Progenitor cell of endocrine pancreas (in vitro differentiated cells): ENCODE measurements around the gene ADGRF1. TPM values are rescaled to one million over a fixed set of nuclear protein-coding genes. Genes with fewer than 3 reads are reported as not detected.

ENCODE experiments used
- DNase-seq: peaks from one replicate; pipeline ENCODE4 v3.0.0; 2021; ENCODE audit warnings: low spot score; ENCODE audit not compliant: unreplicated experiment
- H3K27ac Mint-ChIP-seq: 2 replicates; pipeline ENCODE4 v1.8.0; 2021; ENCODE audit warnings: mild to moderate bottlenecking, moderate library complexity, mixed read lengths
- H3K27me3 Mint-ChIP-seq: 2 replicates; pipeline ENCODE4 v1.8.0; 2021; ENCODE audit warnings: mixed read lengths
- H3K36me3 Mint-ChIP-seq: 2 replicates; pipeline ENCODE4 v1.8.0; 2022; ENCODE audit warnings: mixed read lengths; ENCODE audit not compliant: insufficient read depth
- H3K4me1 Mint-ChIP-seq: 2 replicates; pipeline ENCODE4 v1.8.0; 2021; ENCODE audit warnings: low read depth, mixed read lengths
- H3K4me3 Mint-ChIP-seq: 2 replicates; pipeline ENCODE4 v1.8.0; 2021; ENCODE audit warnings: low read depth, mild to moderate bottlenecking, moderate library complexity, mixed read lengths
- H3K9me3 Mint-ChIP-seq: 2 replicates; pipeline ENCODE4 v1.8.0; 2021; ENCODE audit warnings: low read depth, mixed read lengths
- total RNA-seq: library from RNA; stranded (reverse); gene quantifications from 2 replicates; pipeline ENCODE4 v1.2.1, GENCODE V29; 2021
- TF ChIP-seq, protein P1 (sequence below): fragments of 200-600 bp; sonication (generic); IDR thresholded peaks from one replicate; pipeline ENCODE4 v1.5.0; 2021; ENCODE audit warnings: antibody characterized with exemption, mild to moderate bottlenecking; ENCODE audit not compliant: unreplicated experiment

The ADGRF1 gene
- total RNA-seq, 1 donor from 2014 or later, result 0.12 TPM

GRCh38 chr6:47048638-47049037 lies 6.5 kb upstream of the ADGRF1 start:
- TF ChIP-seq, protein P1, sequence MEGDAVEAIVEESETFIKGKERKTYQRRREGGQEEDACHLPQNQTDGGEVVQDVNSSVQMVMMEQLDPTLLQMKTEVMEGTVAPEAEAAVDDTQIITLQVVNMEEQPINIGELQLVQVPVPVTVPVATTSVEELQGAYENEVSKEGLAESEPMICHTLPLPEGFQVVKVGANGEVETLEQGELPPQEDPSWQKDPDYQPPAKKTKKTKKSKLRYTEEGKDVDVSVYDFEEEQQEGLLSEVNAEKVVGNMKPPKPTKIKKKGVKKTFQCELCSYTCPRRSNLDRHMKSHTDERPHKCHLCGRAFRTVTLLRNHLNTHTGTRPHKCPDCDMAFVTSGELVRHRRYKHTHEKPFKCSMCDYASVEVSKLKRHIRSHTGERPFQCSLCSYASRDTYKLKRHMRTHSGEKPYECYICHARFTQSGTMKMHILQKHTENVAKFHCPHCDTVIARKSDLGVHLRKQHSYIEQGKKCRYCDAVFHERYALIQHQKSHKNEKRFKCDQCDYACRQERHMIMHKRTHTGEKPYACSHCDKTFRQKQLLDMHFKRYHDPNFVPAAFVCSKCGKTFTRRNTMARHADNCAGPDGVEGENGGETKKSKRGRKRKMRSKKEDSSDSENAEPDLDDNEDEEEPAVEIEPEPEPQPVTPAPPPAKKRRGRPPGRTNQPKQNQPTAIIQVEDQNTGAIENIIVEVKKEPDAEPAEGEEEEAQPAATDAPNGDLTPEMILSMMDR, result no peak
- Mint-ChIP-seq H3K4me1 (peaks cover 12% of the 10 kb centered on the region), H3K4me3 (no peak overlapping the region), H3K27me3 (no peaks in the 10 kb centered on the region), H3K36me3 (no peaks in the 10 kb centered on the region), H3K27ac (no peak overlapping the region), H3K9me3 (no peaks in the 10 kb centered on the region)
- no peak for DNase-seq

GRCh38 chr6:47047479-47048407 lies 5.6 kb upstream of the ADGRF1 start:
- Mint-ChIP-seq H3K4me3 (no peak overlapping the region), H3K27ac (peak overlapping the region; percentile 43)

DNA sequence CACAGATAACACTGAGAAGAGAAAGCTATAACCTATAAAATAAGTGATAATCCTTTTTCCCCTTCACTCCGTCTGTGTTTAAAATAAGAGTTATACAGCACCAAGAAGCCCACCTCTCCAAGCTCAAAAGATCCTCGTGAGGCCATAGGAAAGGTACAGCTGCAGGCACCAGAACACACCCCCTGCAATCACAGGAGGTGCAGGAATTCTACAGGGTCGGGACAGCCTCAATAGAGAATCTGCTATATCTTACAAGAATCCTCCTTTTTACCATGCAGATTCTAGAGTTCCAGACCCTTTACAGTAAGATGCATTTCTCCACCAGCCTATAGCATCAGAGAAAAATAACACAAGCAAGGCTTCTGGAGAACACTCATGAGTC lies 5.0 kb upstream of the ADGRF1 start:
- Mint-ChIP-seq H3K4me1 (peaks cover 12% of the 10 kb centered on the region), H3K9me3 (no peaks in the 10 kb centered on the region), H3K36me3 (no peaks in the 10 kb centered on the region), H3K27ac (peak overlapping the region; percentile 43), H3K4me3 (no peak overlapping the region), H3K27me3 (no peaks in the 10 kb centered on the region)
- no peak for DNase-seq
- TF ChIP-seq, protein P1, result no peak

More at GRCh38 chr6:47047479-47048407, 5.6 kb upstream of the ADGRF1 start:
- no peaks in the 10 kb centered on the region for H3K36me3 Mint-ChIP-seq
- TF ChIP-seq, protein P1, result peak; percentile 82
- peaks cover 12% of the 10 kb centered on the region for H3K4me1 Mint-ChIP-seq
- no peaks in the 10 kb centered on the region for H3K27me3 Mint-ChIP-seq
- DNase-seq, result peak; percentile 28
- H3K9me3 Mint-ChIP-seq, result no peaks in the 10 kb centered on the region

GRCh38 chr6:47044397-47044796 lies 2.3 kb upstream of the ADGRF1 start:
- no peaks in the 10 kb centered on the region for H3K27me3 Mint-ChIP-seq
- H3K4me3 Mint-ChIP-seq, result no peak overlapping the region
- no peaks in the 10 kb centered on the region for H3K9me3 Mint-ChIP-seq
- TF ChIP-seq, protein P1, result no peak
- H3K27ac Mint-ChIP-seq, result no peak overlapping the region
- no peaks in the 10 kb centered on the region for H3K36me3 Mint-ChIP-seq
- H3K4me1 Mint-ChIP-seq, result peaks cover 12% of the 10 kb centered on the region
- no peak for DNase-seq

- H3K4me3 Mint-ChIP-seq, result no peak overlapping the region
- H3K9me3 Mint-ChIP-seq, result no peaks in the 10 kb centered on the region
- H3K27ac Mint-ChIP-seq, result no peak overlapping the region
- peaks cover 12% of the 10 kb centered on the region for H3K4me1 Mint-ChIP-seq
- no peaks in the 10 kb centered on the region for H3K36me3 Mint-ChIP-seq
- TF ChIP-seq, protein P1, result no peak
- no peak for DNase-seq
- H3K27me3 Mint-ChIP-seq, result no peaks in the 10 kb centered on the region
Observed at GRCh38 chr6:47043286-47043685, 1.2 kb upstream of the ADGRF1 start.
